Caco-2 (cell line): ENCODE data around the gene MSANTD2. TPM values are rescaled to one million over a fixed set of nuclear protein-coding genes. Genes with fewer than 3 reads are reported as not detected.

Experiments
- BruUV-seq: library from RNA; stranded (reverse); fragments of 400-500 nt; replicated peaks from 2 replicates; lab custom pipeline; 2021; lab: Mats Ljungman, UMichigan
- CTCF ChIA-PET: fragments of 300-600 bp; sonication (Branson Sonifier 250); formaldehyde crosslinking; loops from one replicate; lab custom pipeline; 2022; ENCODE audit warnings: antibody characterized with exemption; lab: Charles Lee
- POLR2A ChIA-PET: fragments of 300-600 bp; sonication (Branson Sonifier 250); formaldehyde crosslinking; loops from one replicate; lab custom pipeline; 2022; ENCODE audit warnings: antibody characterized with exemption; lab: Charles Lee
- DNase-seq, 2 experiments: peaks; one replicate each; pipeline versions ENCODE4 v3.0.0 to v3.0.0-alpha.2; 2020 to 2022
- H3K27me3 ChIP-seq: replicated peaks from 2 replicates; pipeline ENCODE4 v1.6.0; 2011; ENCODE audit warnings: low read length; ENCODE audit not compliant: control insufficient read depth, insufficient read depth
- H3K36me3 ChIP-seq: 2 replicates; pipeline ENCODE4 v1.5.1; 2011; ENCODE audit warnings: low read length; ENCODE audit not compliant: control insufficient read depth, insufficient read depth
- H3K4me1 ChIP-seq: fragments of 250-450 bp; sonication (Bioruptor Pico); 2 replicates; pipeline ENCODE4 v1.5.1; 2020; ENCODE audit warnings: mild to moderate bottlenecking
- H3K4me3 ChIP-seq: 2 replicates; pipeline ENCODE4 v1.5.1; 2011; ENCODE audit warnings: low read depth, mild to moderate bottlenecking, control low read depth, low read length
- H3K9me3 ChIP-seq: fragments of 250-450 bp; sonication (Bioruptor Pico); 2 replicates; pipeline ENCODE4 v1.5.1; 2020; ENCODE audit warnings: mild to moderate bottlenecking, moderate library complexity
- H3K27ac Mint-ChIP-seq: one replicate; pipeline ENCODE4 v1.8.0; 2022; ENCODE audit warnings: mixed read lengths; ENCODE audit not compliant: unreplicated experiment
- H3K27me3 Mint-ChIP-seq: one replicate; pipeline ENCODE4 v1.8.0; 2022; ENCODE audit warnings: mixed read lengths; ENCODE audit not compliant: insufficient read depth, unreplicated experiment
- H3K36me3 Mint-ChIP-seq: one replicate; pipeline ENCODE4 v1.8.0; 2022; ENCODE audit warnings: mild to moderate bottlenecking, mixed read lengths; ENCODE audit not compliant: insufficient read depth, unreplicated experiment
- H3K4me1 Mint-ChIP-seq: one replicate; pipeline ENCODE4 v1.8.0; 2022; ENCODE audit warnings: low read depth, mixed read lengths; ENCODE audit not compliant: unreplicated experiment
- H3K4me3 Mint-ChIP-seq: one replicate; pipeline ENCODE4 v1.8.0; 2022; ENCODE audit warnings: mild to moderate bottlenecking, moderate library complexity, mixed read lengths; ENCODE audit not compliant: unreplicated experiment
- H3K9me3 Mint-ChIP-seq: one replicate; pipeline ENCODE4 v1.8.0; 2022; ENCODE audit warnings: mixed read lengths; ENCODE audit not compliant: unreplicated experiment
- CTCF ChIP-seq, 2 experiments: fragments of 200-600 bp in 1 of 2; IDR thresholded peaks; 1 replicate in 1 of 2; 2 replicates in 1 of 2; pipeline versions ENCODE4 v1.5.1 to v1.8.0; 2011 to 2022; ENCODE audit warnings: antibody characterized with exemption in 1 of 2, control low read depth in 1 of 2, inconsistent platforms in 1 of 2, low read depth in 1 of 2, low read length in 1 of 2, mild to moderate bottlenecking in 1 of 2, moderate library complexity in 1 of 2; ENCODE audit not compliant: insufficient read depth in 1 of 2, severe bottlenecking in 1 of 2, unreplicated experiment in 1 of 2
- intact Hi-C: fragments of 100-400 bp; cut with micrococcal nuclease; formaldehyde crosslinking; loops from one replicate; pipeline ENCODE4 v1.10.0; 2022; ENCODE audit not compliant: unreplicated experiment
- total RNA-seq: library from RNA; stranded (reverse); gene quantifications from 2 replicates; pipeline ENCODE4 v1.2.3, GENCODE V29; 2022

MSANTD2 gene
- total RNA-seq, 1 experiment from 2014 or later: 28.3 TPM

DNA sequence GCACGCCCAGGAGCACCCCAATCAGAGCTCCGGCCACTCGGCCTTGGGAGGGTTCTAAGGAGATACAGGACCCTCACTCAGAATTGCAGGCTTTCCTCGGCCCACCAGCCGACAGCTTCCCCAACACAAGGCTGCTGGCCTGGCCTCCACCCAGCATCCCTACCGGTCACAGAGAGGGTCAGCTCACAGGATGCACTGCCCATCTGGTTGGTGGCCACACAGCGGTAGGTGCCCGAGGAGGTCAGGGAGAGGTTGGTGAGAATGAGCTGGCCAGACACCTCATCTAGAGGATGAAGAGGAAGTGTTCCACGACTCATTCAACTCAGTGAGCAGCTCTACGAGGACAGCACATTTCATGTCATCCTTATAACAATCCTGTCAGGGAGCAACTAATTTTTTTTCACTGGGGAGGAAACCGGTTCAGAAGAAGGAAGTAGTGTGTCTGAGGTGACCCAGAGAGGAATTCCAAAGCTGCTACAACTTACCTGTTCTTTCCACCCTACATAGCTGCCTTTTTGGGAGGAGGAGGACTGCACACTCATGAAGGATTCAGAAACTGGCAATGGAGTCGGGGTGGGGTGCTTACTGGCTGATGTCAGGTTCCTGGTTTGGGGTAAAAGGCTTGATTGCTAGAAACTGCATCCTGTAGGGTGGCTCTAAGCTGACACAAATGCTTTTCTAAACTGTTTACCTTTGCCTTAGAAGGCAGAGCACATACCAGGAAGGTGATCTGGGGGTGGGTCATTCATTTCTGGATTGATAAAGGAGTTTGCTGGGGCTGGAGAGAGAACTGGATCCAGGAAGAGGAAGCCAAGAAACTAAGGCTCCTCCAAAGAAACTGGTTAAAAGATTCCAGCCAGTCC is 51.5 kb downstream of the MSANTD2 start:
- Mint-ChIP-seq H3K27me3 (no peaks in the 10 kb centered on the region), H3K4me3 (no peak overlapping the region), H3K27ac (peak overlapping the region; percentile 33), H3K4me1 (peaks cover 17% of the 10 kb centered on the region), H3K36me3 (peaks cover 9% of the 10 kb centered on the region), H3K9me3 (no peaks in the 10 kb centered on the region)
- ChIA-PET CTCF (interaction anchor here (0.8 to 2.0 kb wide), 4 partner anchors 10 to 104 kb away, joined by 3 to 20 read pairs (median 8); partner anchors contain the start of gene ESAM), POLR2A (no interaction called here)
- no peak for TF ChIP-seq CTCF (IDR thresholded peaks at IDR 0.05; ENCODE audit: insufficient read depth in 1 of 2, low read depth in 1 of 2, low read length in 1 of 2, severe bottlenecking in 1 of 2, unreplicated experiment in 1 of 2)
- intact Hi-C loops: no loop called here
- no TSS peak for BruUV-seq
- Histone ChIP-seq H3K27me3 (no peaks in the 10 kb centered on the region), H3K4me3 (no peak overlapping the region), H3K36me3 (no peaks in the 10 kb centered on the region), H3K4me1 (peaks cover 25% of the 10 kb centered on the region), H3K9me3 (no peaks in the 10 kb centered on the region)
- no peak for DNase-seq

- H3K4me3 Mint-ChIP-seq: no peak overlapping the region
- H3K4me3 ChIP-seq: no peak overlapping the region
- H3K9me3 ChIP-seq: no peaks in the 10 kb centered on the region
- BruUV-seq: no TSS peak
- H3K4me1 Mint-ChIP-seq: peaks cover 17% of the 10 kb centered on the region
- no peaks in the 10 kb centered on the region for H3K36me3 ChIP-seq
- no peak for TF ChIP-seq CTCF (IDR thresholded peaks at IDR 0.05; ENCODE audit: insufficient read depth in 1 of 2, low read depth in 1 of 2, low read length in 1 of 2, severe bottlenecking in 1 of 2, unreplicated experiment in 1 of 2)
- ChIA-PET CTCF (interaction anchor here (0.8 to 2.0 kb wide), 3 partner anchors 10 to 103 kb away, joined by 3 to 20 read pairs (median 12); partner anchors contain the start of gene ESAM), POLR2A (no interaction called here)
- no peaks in the 10 kb centered on the region for H3K9me3 Mint-ChIP-seq
- H3K27me3 ChIP-seq: no peaks in the 10 kb centered on the region
- peak overlapping the region; percentile 33 for H3K27ac Mint-ChIP-seq
- H3K27me3 Mint-ChIP-seq: peaks cover 4% of the 10 kb centered on the region
- intact Hi-C loops: no loop called here
- DNase-seq: no peak
- peaks cover 9% of the 10 kb centered on the region for H3K36me3 Mint-ChIP-seq
- H3K4me1 ChIP-seq: peaks cover 25% of the 10 kb centered on the region
Observed at GRCh38 chr11:124748100-124748418, 52.1 kb downstream of the MSANTD2 start.

GRCh38 chr11:124747406-124748099 is 52.7 kb downstream of the MSANTD2 start:
- TSS peak; percentile 40 for BruUV-seq

More at GRCh38 chr11:124747406-124748099, 52.7 kb downstream of the MSANTD2 start:
- Mint-ChIP-seq H3K36me3 (peaks cover 9% of the 10 kb centered on the region), H3K4me3 (peak overlapping the region; percentile 84), H3K4me1 (peaks cover 17% of the 10 kb centered on the region), H3K27ac (peak overlapping the region; percentile 60), H3K27me3 (peaks cover 4% of the 10 kb centered on the region), H3K9me3 (no peaks in the 10 kb centered on the region)
- Histone ChIP-seq H3K4me3 (peak overlapping the region; percentile 57; the same call in 1 of the 2 replicates), H3K4me1 (peaks cover 25% of the 10 kb centered on the region), H3K27me3 (no peaks in the 10 kb centered on the region), H3K9me3 (no peaks in the 10 kb centered on the region), H3K36me3 (no peaks in the 10 kb centered on the region)
- no peak for TF ChIP-seq CTCF (IDR thresholded peaks at IDR 0.05; ENCODE audit: insufficient read depth in 1 of 2, low read depth in 1 of 2, low read length in 1 of 2, severe bottlenecking in 1 of 2, unreplicated experiment in 1 of 2)
- intact Hi-C loops: loop anchor here (1.0 kb wide), 4 partner anchors 8 to 74 kb away; partner anchors contain the start of genes ESAM, NRGN, SIAE and SPA17
- CTCF ChIA-PET: interaction anchor here (0.9 to 2.2 kb wide), 17 partner anchors 9 to 135 kb away, joined by 3 to 71 read pairs (median 8); partner anchors contain the start of genes ESAM, ROBO3, SIAE and SPA17
- DNase-seq: no peak
- POLR2A ChIA-PET: interaction anchor here (1.0 to 2.1 kb wide), 5 partner anchors 11 to 125 kb away, joined by 6 to 14 read pairs (median 7); partner anchors contain the start of genes MSANTD2, SIAE, SPA17 and TBRG1
